Adrenal gland (tissue), 5 donors: Measurements from ENCODE around the gene THEM5.

Experiments
- CTCF ChIP-seq, 6 experiments: fragments of 450-650 bp in 4 of 6; fragments of 200-600 bp in 2 of 6; sonication (generic) in 1 of 6; IDR thresholded peaks; 1 replicate in 5 of 6; 2 replicates in 1 of 6; pipeline versions ENCODE4 v1.5.1 to v1.8.0; 2016 to 2021; ENCODE audit warnings: antibody characterized with exemption in 6 of 6, mild to moderate bottlenecking in 2 of 6, moderate library complexity in 1 of 6
- POLR2A ChIP-seq, 2 donors: fragments of 450-650 bp; IDR thresholded peaks; one replicate each; pipeline ENCODE4 v1.6.1; 2017; ENCODE audit warnings: antibody characterized with exemption in 2 of 2, mild to moderate bottlenecking in 2 of 2, moderate library complexity in 1 of 2
- donor health status: DM: no; HTN: no; CAD: no.

- TF ChIP-seq CTCF (IDR thresholded peaks at IDR 0.05) (no peak), POLR2A (IDR thresholded peaks at IDR 0.05) (no peak)
These were observed 46.4 kb downstream of the THEM5 start for GRCh38 chr1:151807131-151807530.
